T-helper 9 cell (primary cell): ENCODE data around the gene GRM3.

Experiments
- DNase-seq: peaks from one replicate; pipeline ENCODE4 v3.0.0-alpha.2; 2020

GRM3 gene

DNA sequence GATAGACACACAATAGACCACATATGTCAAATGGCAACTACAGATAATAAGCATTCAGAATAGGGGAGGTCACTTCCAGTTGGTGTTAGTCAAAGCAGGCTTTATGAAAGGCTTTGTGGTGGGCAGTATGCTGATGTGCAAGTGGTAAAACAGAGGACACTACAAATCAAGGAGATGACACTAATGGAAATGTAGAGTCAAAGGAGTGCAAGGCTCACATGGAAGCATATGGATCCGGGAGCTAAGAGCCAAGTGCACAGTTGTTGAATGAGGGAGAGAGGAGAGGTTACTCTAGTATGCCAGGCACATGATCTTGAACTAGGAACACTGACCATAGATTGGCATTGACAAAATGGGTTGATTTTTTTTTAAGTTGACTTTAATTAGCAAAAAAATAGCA lies 62.7 kb downstream of the GRM3 start:
- DNase-seq: no peak

GRCh38 chr7:86708031-86708680 lies 64.4 kb downstream of the GRM3 start:
- no peak for DNase-seq

DNA sequence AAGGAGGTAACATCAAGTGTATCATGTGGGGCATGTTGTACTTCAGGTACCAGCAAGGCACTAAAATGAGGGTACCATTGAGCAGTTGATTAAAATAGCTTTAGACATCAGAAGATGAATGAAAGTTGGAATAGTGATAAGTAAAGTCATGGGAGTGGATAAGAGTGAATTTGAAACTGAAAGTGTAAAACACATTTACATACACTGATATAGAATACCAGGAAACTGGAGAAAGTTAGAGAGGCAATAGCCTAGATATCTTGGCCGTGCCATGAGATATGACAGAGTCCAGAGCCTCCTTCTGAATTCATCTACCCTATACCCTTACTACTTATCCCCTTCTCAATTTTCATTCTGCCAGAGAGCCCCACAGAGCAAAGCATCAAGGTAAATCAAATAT lies 76.6 kb downstream of the GRM3 start:
- no peak for DNase-seq

GRCh38 chr7:86733783-86734182 lies 90.1 kb downstream of the GRM3 start:
- DNase-seq: no peak

- no peak for DNase-seq
Observed at GRCh38 chr7:86745013-86745745, 101.5 kb downstream of the GRM3 start.

DNA sequence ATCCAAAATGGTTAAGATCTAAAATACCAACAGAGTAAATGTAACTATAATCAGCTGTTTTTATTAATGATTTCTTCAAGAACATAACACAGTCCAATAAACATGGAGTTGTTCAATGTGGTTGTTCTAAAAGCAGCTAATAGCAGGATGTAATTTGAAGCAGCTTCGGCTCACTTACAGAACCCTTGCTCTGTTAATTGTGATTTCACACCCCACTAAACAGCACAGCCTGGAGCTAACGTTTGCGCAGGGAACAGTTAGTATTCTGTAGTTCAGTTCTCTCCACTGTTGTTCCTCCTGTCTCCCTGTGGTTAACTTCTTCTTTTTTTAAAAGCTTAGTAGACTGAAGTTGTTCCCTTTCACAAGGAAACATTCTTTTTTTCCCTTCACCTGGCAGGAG lies 104.0 kb downstream of the GRM3 start:
- no peak for DNase-seq

DNA sequence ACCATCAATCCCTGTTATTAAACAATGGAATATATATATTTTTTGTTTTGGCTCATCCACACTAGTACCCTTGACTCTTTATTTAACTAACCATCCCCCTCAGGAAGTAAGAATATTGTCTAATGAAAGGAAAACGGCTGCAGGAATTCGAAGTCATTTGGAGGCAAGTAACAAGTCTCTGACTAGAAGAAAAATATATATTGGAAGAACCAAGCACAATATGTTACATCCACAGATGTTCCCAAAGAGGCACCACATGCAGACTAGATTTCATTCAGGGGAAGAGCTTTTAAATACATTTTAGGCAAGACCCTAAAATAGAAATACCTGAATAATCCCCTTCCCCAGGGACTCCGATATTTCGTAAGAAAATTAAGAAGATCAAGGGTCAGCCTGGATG lies 104.5 kb downstream of the GRM3 start:
- no peak for DNase-seq

DNA sequence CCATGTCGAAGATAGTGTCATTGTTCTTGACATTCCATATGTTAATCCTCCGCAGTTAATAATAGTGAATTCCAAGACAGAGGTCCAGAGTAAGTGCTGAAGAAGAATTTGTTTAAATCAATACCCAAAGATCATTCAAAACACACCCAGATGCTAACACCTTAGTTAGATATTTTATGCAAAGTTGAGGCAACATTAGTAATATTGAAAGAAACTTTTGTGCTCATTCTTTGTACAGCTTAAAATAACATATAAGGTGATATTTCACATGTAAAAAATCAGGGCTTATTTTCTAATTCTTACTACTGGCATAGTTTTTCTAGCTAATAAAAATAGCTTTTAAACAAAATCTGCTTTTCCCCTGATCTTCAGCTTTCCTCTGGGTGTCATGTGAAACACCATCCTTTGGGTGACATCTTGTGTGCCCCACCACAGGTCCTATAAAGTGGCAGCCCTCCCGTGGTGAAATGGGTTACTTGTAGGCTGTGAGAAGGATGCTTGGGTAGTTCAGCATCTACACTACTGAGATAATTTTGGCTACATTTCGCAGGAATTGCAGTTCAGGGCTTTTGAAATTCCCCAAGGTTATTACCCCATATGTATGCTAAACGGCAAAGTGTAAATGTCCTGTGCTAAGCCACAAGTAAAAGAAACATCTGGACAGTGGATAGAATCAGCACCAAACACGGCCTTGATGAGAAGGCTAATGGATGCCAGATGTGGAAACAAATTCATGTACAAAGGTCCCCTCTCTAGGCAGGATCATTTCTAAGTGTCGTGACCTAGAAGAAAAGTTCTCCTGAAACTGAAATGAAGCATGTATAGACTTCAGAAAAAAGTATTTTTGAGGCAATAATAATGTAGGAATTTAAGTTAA lies 105.4 kb downstream of the GRM3 start:
- DNase-seq: no peak

GRCh38 chr7:86749741-86750665 lies 106.3 kb downstream of the GRM3 start:
- no peak for DNase-seq

- no peak for DNase-seq
Observed at GRCh38 chr7:86760236-86760635, 116.5 kb downstream of the GRM3 start.

- DNase-seq: no peak
Observed at GRCh38 chr7:86762129-86762528, 118.4 kb downstream of the GRM3 start.

DNA sequence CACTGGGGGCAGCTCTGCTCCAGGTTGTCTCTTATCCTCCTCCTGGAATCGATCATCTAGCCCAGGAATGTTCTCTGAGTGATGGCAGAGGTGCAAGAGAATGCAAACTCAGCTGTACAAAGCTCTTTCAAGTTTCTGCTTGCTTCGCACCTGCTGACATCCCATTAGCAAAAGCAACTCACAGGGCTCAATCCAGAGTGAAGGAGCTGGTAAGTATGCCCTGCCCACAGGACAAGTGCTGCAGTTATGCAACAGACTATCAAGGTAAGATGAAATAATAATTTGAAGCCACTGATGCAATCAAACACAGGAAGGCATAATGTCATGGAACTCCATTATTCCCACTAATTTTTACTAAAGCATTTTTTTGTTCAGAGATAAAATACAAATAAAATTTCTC lies 122.2 kb downstream of the GRM3 start:
- DNase-seq: no peak

GRCh38 chr7:86768394-86768793 lies 124.7 kb downstream of the GRM3 start:
- no peak for DNase-seq

GRCh38 chr7:86768967-86769760 lies 125.5 kb downstream of the GRM3 start:
- DNase-seq: no peak

GRCh38 chr7:86773309-86773708 lies 129.6 kb downstream of the GRM3 start:
- no peak for DNase-seq

DNA sequence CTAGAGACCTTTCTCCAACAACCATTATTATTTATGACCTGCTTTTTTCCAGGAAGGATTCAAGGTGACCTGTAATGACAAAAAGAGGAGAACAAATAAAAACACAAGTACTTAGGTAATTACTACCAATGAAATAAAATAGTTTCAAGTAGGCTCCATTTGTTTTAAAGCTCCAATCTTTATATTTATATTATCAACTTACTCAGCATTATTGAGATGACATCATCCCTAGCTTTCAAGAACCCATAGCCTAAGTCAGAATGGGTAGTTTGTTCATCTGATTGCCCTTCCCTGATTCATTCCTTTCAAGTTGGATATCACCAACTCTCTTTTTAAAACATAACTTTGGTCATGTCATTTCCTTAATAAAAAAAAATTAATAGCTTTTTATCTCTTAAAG lies 131.5 kb downstream of the GRM3 start:
- no peak for DNase-seq

- DNase-seq: no peak
Observed at GRCh38 chr7:86776136-86776535, 132.4 kb downstream of the GRM3 start.

- DNase-seq: no peak
Observed at GRCh38 chr7:86778271-86778670, 134.6 kb downstream of the GRM3 start.

- DNase-seq: no peak
Observed at GRCh38 chr7:86784765-86785164, 141.1 kb downstream of the GRM3 start.

DNA sequence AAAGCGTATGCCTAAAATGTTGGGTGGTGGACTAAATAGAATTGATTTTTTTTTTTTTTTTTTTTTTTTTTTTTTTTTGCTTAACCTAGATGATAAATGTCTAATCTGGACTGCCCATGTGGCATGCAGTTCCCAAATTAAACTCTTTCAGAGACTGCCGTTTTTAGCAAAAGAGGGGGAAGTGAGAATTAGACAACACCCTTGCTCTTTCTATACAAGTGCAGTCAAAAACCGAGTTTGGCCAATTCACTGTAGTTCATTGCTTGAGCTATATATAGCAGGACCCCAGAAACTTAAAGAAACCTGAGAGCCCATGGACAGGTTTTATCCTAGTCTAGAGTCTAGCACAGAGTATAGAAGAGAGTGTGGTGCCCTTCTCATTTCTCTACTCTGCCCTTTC lies 141.9 kb downstream of the GRM3 start:
- no peak for DNase-seq

- no peak for DNase-seq
Observed at GRCh38 chr7:86786376-86786775, 142.7 kb downstream of the GRM3 start.

DNA sequence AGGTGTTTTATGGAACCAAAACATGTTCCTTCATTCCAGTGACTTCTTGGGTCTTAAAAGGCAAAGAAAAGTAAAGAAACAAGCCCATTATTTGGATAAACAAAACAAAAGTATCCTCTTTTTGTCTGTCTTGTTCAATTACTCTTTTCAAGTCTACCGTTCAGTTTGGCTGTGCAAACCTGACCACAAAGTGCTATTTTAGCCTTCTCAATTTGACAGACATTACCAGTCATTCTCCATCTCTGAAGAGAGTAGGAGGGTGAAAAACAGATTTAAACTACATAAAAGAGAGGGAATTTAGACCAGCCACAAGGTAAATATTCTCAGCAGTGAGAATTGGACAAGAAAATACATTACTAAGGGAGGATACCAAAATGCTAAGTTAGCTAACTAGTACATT lies 145.2 kb downstream of the GRM3 start:
- no peak for DNase-seq
